ENCODE results near the gene FILIP1L.
A peak's percentile ranks its signal among the peaks of the same experiment; 100 is the strongest.

Gene FILIP1L

GRCh38 chr3:99875929-99876841 lies 238.1 kb downstream of the FILIP1L start:
- H3K27ac ChIP-seq (ENCODE audit: low read length), result peak overlapping the region; percentile 96
- H3K9me3 ChIP-seq (ENCODE audit: control insufficient read depth in 2 of 2, low read length in 2 of 2), result no peaks in the 10 kb centered on the region
- H3K9ac ChIP-seq (ENCODE audit: low read length in 2 of 2), result peak overlapping the region; percentile 99 to 100
- peaks cover 10% of the 10 kb centered on the region for H3K4me1 ChIP-seq (ENCODE audit: control insufficient read depth, insufficient read depth, low read length)
- peak overlapping the region; percentile 91 to 100 for H3K4me3 ChIP-seq (ENCODE audit: low read length in 2 of 2)
- H3K27me3 ChIP-seq (ENCODE audit: control insufficient read depth in 1 of 2, insufficient read depth in 2 of 2, low read length in 2 of 2), result no peaks in the 10 kb centered on the region
- H3K36me3 ChIP-seq (ENCODE audit: control insufficient read depth in 2 of 2, insufficient read depth in 2 of 2, low read length in 2 of 2), result no peaks in the 10 kb centered on the region

DNA sequence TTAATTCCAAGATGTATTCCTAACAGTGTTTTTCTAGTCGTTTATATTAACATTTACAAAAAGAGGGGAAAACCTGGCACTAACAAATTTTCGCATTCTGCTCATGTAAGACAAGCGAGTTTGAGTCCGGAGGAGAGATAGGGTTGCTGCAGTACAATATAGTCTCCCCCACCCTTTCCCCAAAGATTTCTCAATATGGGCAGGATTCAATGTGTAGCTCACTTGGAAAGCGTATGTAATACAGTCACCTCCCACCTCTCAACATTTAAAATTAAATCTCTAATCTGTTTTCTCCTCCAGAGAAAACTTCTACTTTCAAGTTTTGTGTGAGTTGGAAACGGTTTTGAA lies 238.7 kb downstream of the FILIP1L start:
- H3K9ac ChIP-seq (ENCODE audit: low read length in 2 of 2), result peak overlapping the region; percentile 99 to 100
- H3K4me3 ChIP-seq (ENCODE audit: low read length in 2 of 2), result peak overlapping the region; percentile 91 to 100
- peak overlapping the region; percentile 96 for H3K27ac ChIP-seq (ENCODE audit: low read length)
- peaks cover 16% of the 10 kb centered on the region for H3K4me1 ChIP-seq (ENCODE audit: control insufficient read depth, insufficient read depth, low read length)
- H3K36me3 ChIP-seq (ENCODE audit: control insufficient read depth in 2 of 2, insufficient read depth in 2 of 2, low read length in 2 of 2), result no peaks in the 10 kb centered on the region
- no peaks in the 10 kb centered on the region for H3K27me3 ChIP-seq (ENCODE audit: control insufficient read depth in 1 of 2, insufficient read depth in 2 of 2, low read length in 2 of 2)
- H3K9me3 ChIP-seq (ENCODE audit: control insufficient read depth in 2 of 2, low read length in 2 of 2), result no peaks in the 10 kb centered on the region

DNA sequence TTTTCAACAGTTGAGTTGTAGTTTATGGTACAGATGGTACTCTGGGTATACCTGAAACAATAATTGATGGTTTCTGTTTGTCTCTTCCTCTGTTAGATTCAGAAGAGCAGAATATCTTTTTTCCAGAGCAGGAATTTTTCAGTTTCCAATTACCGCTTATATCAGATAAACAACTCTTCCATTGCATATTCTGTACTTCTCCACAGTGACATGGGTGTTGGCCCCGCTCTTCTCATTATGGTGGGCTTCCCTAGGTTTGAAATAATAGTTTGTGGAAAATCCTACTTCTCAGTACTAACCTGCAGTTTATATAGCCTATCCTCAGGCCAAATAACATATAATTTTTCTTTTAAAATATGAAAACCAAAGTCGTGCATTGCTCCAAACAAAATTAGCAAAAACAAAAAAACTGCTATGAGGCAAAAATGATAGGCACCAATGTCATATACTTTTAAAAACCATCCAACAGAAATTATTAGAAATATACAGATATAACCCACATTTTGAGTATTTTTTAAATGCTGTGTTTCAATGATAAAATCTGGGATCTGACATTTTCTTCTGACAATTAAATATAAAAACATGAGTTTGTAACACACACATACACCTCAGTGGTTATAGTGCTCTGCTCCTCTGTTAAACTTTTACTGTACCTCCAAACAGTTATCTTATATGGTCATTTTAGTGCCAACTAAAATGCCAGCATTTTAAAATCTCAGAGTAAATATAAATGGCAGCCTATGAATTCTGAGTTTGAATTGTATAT lies 239.9 kb downstream of the FILIP1L start:
- peaks cover 0 to 3% of the 10 kb centered on the region in 2 donors for H3K36me3 ChIP-seq (ENCODE audit: control insufficient read depth in 2 of 2, insufficient read depth in 2 of 2, low read length in 2 of 2)
- peaks cover 27% of the 10 kb centered on the region for H3K4me1 ChIP-seq (ENCODE audit: control insufficient read depth, insufficient read depth, low read length)
- H3K9ac ChIP-seq (ENCODE audit: low read length in 2 of 2), result peak overlapping the region; percentile 99 to 100
- H3K27me3 ChIP-seq (ENCODE audit: control insufficient read depth in 1 of 2, insufficient read depth in 2 of 2, low read length in 2 of 2), result no peaks in the 10 kb centered on the region
- peak overlapping the region; percentile 91 to 100 for H3K4me3 ChIP-seq (ENCODE audit: low read length in 2 of 2)
- no peaks in the 10 kb centered on the region for H3K9me3 ChIP-seq (ENCODE audit: control insufficient read depth in 2 of 2, low read length in 2 of 2)
- peak overlapping the region; percentile 96 for H3K27ac ChIP-seq (ENCODE audit: low read length)

GRCh38 chr3:99873269-99874102 lies 240.8 kb downstream of the FILIP1L start:
- Histone ChIP-seq H3K4me3 (ENCODE audit: low read length in 2 of 2) (peak overlapping the region; percentile 91 to 100), H3K9me3 (ENCODE audit: control insufficient read depth in 2 of 2, low read length in 2 of 2) (no peaks in the 10 kb centered on the region), H3K27ac (ENCODE audit: low read length) (peak overlapping the region; percentile 56), H3K9ac (ENCODE audit: low read length in 2 of 2) (peak overlapping the region; percentile 99 to 100), H3K36me3 (ENCODE audit: control insufficient read depth in 2 of 2, insufficient read depth in 2 of 2, low read length in 2 of 2) (peaks cover 0 to 3% of the 10 kb centered on the region in 2 donors), H3K4me1 (ENCODE audit: control insufficient read depth, insufficient read depth, low read length) (peaks cover 36% of the 10 kb centered on the region), H3K27me3 (ENCODE audit: control insufficient read depth in 1 of 2, insufficient read depth in 2 of 2, low read length in 2 of 2) (no peaks in the 10 kb centered on the region)

GRCh38 chr3:99872923-99873254 lies 241.4 kb downstream of the FILIP1L start:
- H3K4me3 ChIP-seq (ENCODE audit: low read length in 2 of 2), result peak overlapping the region; percentile 91 to 100
- H3K27me3 ChIP-seq (ENCODE audit: control insufficient read depth in 1 of 2, insufficient read depth in 2 of 2, low read length in 2 of 2), result no peaks in the 10 kb centered on the region
- H3K27ac ChIP-seq (ENCODE audit: low read length), result peak overlapping the region; percentile 56
- no peaks in the 10 kb centered on the region for H3K9me3 ChIP-seq (ENCODE audit: control insufficient read depth in 2 of 2, low read length in 2 of 2)
- H3K4me1 ChIP-seq (ENCODE audit: control insufficient read depth, insufficient read depth, low read length), result peaks cover 42% of the 10 kb centered on the region
- peaks cover 0 to 5% of the 10 kb centered on the region in 2 donors for H3K36me3 ChIP-seq (ENCODE audit: control insufficient read depth in 2 of 2, insufficient read depth in 2 of 2, low read length in 2 of 2)
- peak overlapping the region; percentile 99 to 100 for H3K9ac ChIP-seq (ENCODE audit: low read length in 2 of 2)

GRCh38 chr3:99871231-99872045 lies 242.9 kb downstream of the FILIP1L start:
- Histone ChIP-seq H3K27ac (ENCODE audit: low read length) (peak overlapping the region; percentile 46), H3K4me3 (ENCODE audit: low read length in 2 of 2) (peak overlapping the region; percentile 91 to 100), H3K27me3 (ENCODE audit: control insufficient read depth in 1 of 2, insufficient read depth in 2 of 2, low read length in 2 of 2) (no peaks in the 10 kb centered on the region), H3K4me1 (ENCODE audit: control insufficient read depth, insufficient read depth, low read length) (peaks cover 54% of the 10 kb centered on the region), H3K9me3 (ENCODE audit: control insufficient read depth in 2 of 2, low read length in 2 of 2) (no peaks in the 10 kb centered on the region), H3K36me3 (ENCODE audit: control insufficient read depth in 2 of 2, insufficient read depth in 2 of 2, low read length in 2 of 2) (peaks cover 0 to 13% of the 10 kb centered on the region in 2 donors), H3K9ac (ENCODE audit: low read length in 2 of 2) (peak overlapping the region; percentile 42 to 100)

- H3K27ac ChIP-seq (ENCODE audit: low read length), result peak overlapping the region; percentile 46
- no peaks in the 10 kb centered on the region for H3K27me3 ChIP-seq (ENCODE audit: control insufficient read depth in 1 of 2, insufficient read depth in 2 of 2, low read length in 2 of 2)
- H3K9me3 ChIP-seq (ENCODE audit: control insufficient read depth in 2 of 2, low read length in 2 of 2), result no peaks in the 10 kb centered on the region
- peak overlapping the region; percentile 91 to 100 for H3K4me3 ChIP-seq (ENCODE audit: low read length in 2 of 2)
- peaks cover 58% of the 10 kb centered on the region for H3K4me1 ChIP-seq (ENCODE audit: control insufficient read depth, insufficient read depth, low read length)
- H3K36me3 ChIP-seq (ENCODE audit: control insufficient read depth in 2 of 2, insufficient read depth in 2 of 2, low read length in 2 of 2), result peaks cover 0 to 16% of the 10 kb centered on the region in 2 donors
- H3K9ac ChIP-seq (ENCODE audit: low read length in 2 of 2), result peak overlapping the region in 1 of 2 donors; percentile 0
These were observed 243.6 kb downstream of the FILIP1L start for GRCh38 chr3:99870712-99871111.

GRCh38 chr3:99869621-99870020 lies 244.7 kb downstream of the FILIP1L start:
- no peak overlapping the region for H3K4me3 ChIP-seq (ENCODE audit: low read length in 2 of 2)
- no peaks in the 10 kb centered on the region for H3K27me3 ChIP-seq (ENCODE audit: control insufficient read depth in 1 of 2, insufficient read depth in 2 of 2, low read length in 2 of 2)
- peak overlapping the region in 1 of 2 donors; percentile 0 for H3K9ac ChIP-seq (ENCODE audit: low read length in 2 of 2)
- peak overlapping the region; percentile 46 for H3K27ac ChIP-seq (ENCODE audit: low read length)
- H3K36me3 ChIP-seq (ENCODE audit: control insufficient read depth in 2 of 2, insufficient read depth in 2 of 2, low read length in 2 of 2), result peaks cover 0 to 18% of the 10 kb centered on the region in 2 donors
- peaks cover 65% of the 10 kb centered on the region for H3K4me1 ChIP-seq (ENCODE audit: control insufficient read depth, insufficient read depth, low read length)
- H3K9me3 ChIP-seq (ENCODE audit: control insufficient read depth in 2 of 2, low read length in 2 of 2), result no peaks in the 10 kb centered on the region

DNA sequence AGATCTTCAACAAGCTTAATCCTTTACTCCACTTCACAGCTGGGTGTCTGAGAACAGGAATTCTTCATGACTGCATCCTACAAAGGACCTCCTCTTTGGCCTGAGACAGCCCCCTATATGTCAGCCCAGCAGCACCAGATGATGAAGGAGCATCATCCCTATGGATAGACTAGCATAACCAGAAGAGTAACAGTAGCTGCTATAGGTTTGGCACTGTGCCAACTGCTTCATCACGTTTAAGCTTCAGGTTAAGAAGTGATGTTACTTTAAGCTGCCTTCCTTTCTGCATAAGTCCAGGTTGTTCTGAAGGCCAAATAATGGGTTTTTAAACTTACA lies 246.0 kb downstream of the FILIP1L start:
- peaks cover under 1 to 19% of the 10 kb centered on the region in 2 donors for H3K36me3 ChIP-seq (ENCODE audit: control insufficient read depth in 2 of 2, insufficient read depth in 2 of 2, low read length in 2 of 2)
- H3K4me3 ChIP-seq (ENCODE audit: low read length in 2 of 2), result peak overlapping the region in 1 of 2 donors; percentile 24
- H3K27ac ChIP-seq (ENCODE audit: low read length), result peak overlapping the region; percentile 49
- H3K9ac ChIP-seq (ENCODE audit: low read length in 2 of 2), result no peak overlapping the region
- H3K27me3 ChIP-seq (ENCODE audit: control insufficient read depth in 1 of 2, insufficient read depth in 2 of 2, low read length in 2 of 2), result no peaks in the 10 kb centered on the region
- H3K9me3 ChIP-seq (ENCODE audit: control insufficient read depth in 2 of 2, low read length in 2 of 2), result no peaks in the 10 kb centered on the region
- peaks cover 69% of the 10 kb centered on the region for H3K4me1 ChIP-seq (ENCODE audit: control insufficient read depth, insufficient read depth, low read length)
